ENCODE data around the gene MDFI. TPM values are rescaled to one million over a fixed set of nuclear protein-coding genes. Genes with fewer than 3 reads are reported as not detected.

The MDFI gene
- total and polyA plus RNA-seq, 9 of the 15 experiments (the other 6 are each of a cell fraction or from before 2014, with no cell fraction given): not detected

- no peaks in the 10 kb centered on the region for H3K79me2 ChIP-seq (ENCODE audit: control insufficient read depth, insufficient read depth, low read length)
- no peak overlapping the region for H3K4me3 ChIP-seq
- no TSS peak for BruUV-seq (replicated peaks)
- no peak overlapping the region for H3K9ac ChIP-seq (ENCODE audit: insufficient read depth in 1 of 2, low read depth in 2 of 2, low read length in 2 of 2)
- CTCF ChIA-PET (ENCODE audit: low intra/inter-chr PET ratio): interaction anchor here (0.6 kb wide), 1 partner anchor 114 kb away, joined by 3 read pairs; no protein-coding TSS in a partner anchor
- TF ChIP-seq CLOCK (CRISPR knock-in tag; IDR thresholded peaks at IDR 0.05; ENCODE audit: borderline replicate concordance): no peak
- TF ChIP-seq PHB (CRISPR knock-in tag; IDR thresholded peaks at IDR 0.05): no peak
- no peak for TF ChIP-seq IRF9 (tag; IDR thresholded peaks at IDR 0.05)
- TF ChIP-seq NR0B1 (IDR thresholded peaks at IDR 0.05; ENCODE audit: partially characterized antibody): no peak
- no peak for TF ChIP-seq SP2 (IDR thresholded peaks at IDR 0.05; ENCODE audit: extremely low read depth, low read depth, low read length, poor library complexity, severe bottlenecking)
- TF ChIP-seq ETV1 (tag; conservative IDR thresholded peaks at IDR 0.05; ENCODE audit: low read depth): no peak
- TF ChIP-seq ZZZ3 (IDR thresholded peaks at IDR 0.05): no peak
- TF ChIP-seq ZNF232 (CRISPR knock-in tag; IDR thresholded peaks at IDR 0.05): no peak
- TF ChIP-seq NFATC3 (IDR thresholded peaks at IDR 0.05): no peak
- TF ChIP-seq GTF3C2 (IDR thresholded peaks at IDR 0.05; ENCODE audit: borderline replicate concordance, extremely low read depth, insufficient read length): no peak
- TF ChIP-seq NR1H2 (CRISPR knock-in tag; IDR thresholded peaks at IDR 0.05): no peak
- no peak for TF ChIP-seq RFX7 (CRISPR knock-in tag; IDR thresholded peaks at IDR 0.05)
- no peak for TF ChIP-seq GATA2 (CRISPR knock-in tag; IDR thresholded peaks at IDR 0.05)
- H3K4me2 ChIP-seq (ENCODE audit: insufficient read depth, low read length): no peak overlapping the region
- no peak for ATAC-seq
- POLR2A ChIA-PET: interaction anchor here (0.6 kb wide), 2 partner anchors 12 to 20 kb away, joined by 3 to 4 read pairs; no protein-coding TSS in a partner anchor
- in situ Hi-C loops (cut with MboI): no loop called here
- DNase-seq (ENCODE audit: extremely low read depth in 1 of 4, low spot score in 3 of 4): no peak
- H3K36me3 ChIP-seq (ENCODE audit: control insufficient read depth, insufficient read depth, low read length): no peaks in the 10 kb centered on the region
- intact Hi-C loops (cut with micrococcal nuclease): no loop called here
- peaks cover 16% of the 10 kb centered on the region; the same call in 1 of the 2 replicates for H4K20me1 ChIP-seq (replicated peaks; ENCODE audit: control insufficient read depth, insufficient read depth, low read length)
- peaks cover 0 to 13% of the 10 kb centered on the region in 2 experiments; a peak in 1 of 5 replicates for H3K4me1 ChIP-seq (replicated peaks in 1 of 2; ENCODE audit: control insufficient read depth in 2 of 2, insufficient read depth in 2 of 2, low read length in 2 of 2)
- H3K27me3 ChIP-seq (ENCODE audit: control insufficient read depth in 2 of 2, insufficient read depth in 2 of 2, low read length in 2 of 2): peaks cover 62 to 77% of the 10 kb centered on the region in 2 experiments
- FAIRE-seq: no peak
- no peaks in the 10 kb centered on the region for H3K9me1 ChIP-seq (ENCODE audit: control insufficient read depth, insufficient read depth, low read length)
- 1% methylated on average over 5 of the region's 5 CpGs for WGBS (ENCODE audit: insufficient coverage, low coverage, missing lambda C conversion rate)
- no peaks in the 10 kb centered on the region for H3K9me3 ChIP-seq (replicated peaks; ENCODE audit: control insufficient read depth, insufficient read depth, low read depth, low read length)
- no peak overlapping the region for H2AFZ ChIP-seq (ENCODE audit: low read depth, low read length)
- H3K27ac ChIP-seq (ENCODE audit: extremely low read depth, low read depth, low read length): no peak overlapping the region
These were observed 16.0 kb downstream of the MDFI start for GRCh38 chr6:41654151-41654697.
